HL-60 (cell line): ENCODE results near the gene EXOC8.

Experiments
- DNase-seq, 2 experiments: peaks; one replicate each; pipeline ENCODE4 v3.0.0-alpha.2; 2010 to 2020; ENCODE audit warnings: low read depth in 1 of 2, low spot score in 1 of 2
- H3K27ac ChIP-seq: fragments of 250-450 bp; sonication (Bioruptor Pico); replicated peaks from 2 replicates; pipeline ENCODE4 v1.5.1; 2020; ENCODE audit warnings: mild to moderate bottlenecking, moderate library complexity
- H3K27me3 ChIP-seq: fragments of 250-450 bp; sonication (Bioruptor Pico); 2 replicates; pipeline ENCODE4 v1.5.1; 2021; ENCODE audit warnings: mild to moderate bottlenecking, moderate library complexity; ENCODE audit not compliant: insufficient read depth, poor library complexity, severe bottlenecking
- H3K4me3 ChIP-seq: replicated peaks from 2 replicates; pipeline ENCODE4 v1.5.1; 2011; ENCODE audit warnings: mild to moderate bottlenecking, control low read depth, low read length; ENCODE audit not compliant: insufficient read depth
- CTCF ChIP-seq: IDR thresholded peaks from one replicate; pipeline ENCODE4 v1.5.1; 2011; ENCODE audit warnings: low read length, control low read depth, inconsistent platforms; ENCODE audit not compliant: insufficient read depth
- GABPA ChIP-seq: IDR thresholded peaks from 2 replicates; pipeline ENCODE4 v1.6.1; 2012; ENCODE audit warnings: low read depth
- POLR2AphosphoS5 ChIP-seq: IDR thresholded peaks from 2 replicates; pipeline ENCODE4 v1.6.1; 2012; ENCODE audit warnings: low read depth
- REST ChIP-seq: IDR thresholded peaks from 2 replicates; pipeline ENCODE4 v1.6.1; 2012; ENCODE audit warnings: low read depth; ENCODE audit not compliant: insufficient replicate concordance
- SPI1 ChIP-seq: IDR thresholded peaks from 2 replicates; pipeline ENCODE4 v1.6.1; 2012; ENCODE audit warnings: low read depth, mild to moderate bottlenecking, borderline replicate concordance

EXOC8 gene

GRCh38 chr1:231310391-231310934 lies 27.2 kb downstream of the EXOC8 start:
- H3K4me3 ChIP-seq, result no peak overlapping the region
- no peak for DNase-seq
- no peak overlapping the region for H3K27ac ChIP-seq
- no peaks in the 10 kb centered on the region for H3K27me3 ChIP-seq
- no peak for TF ChIP-seq POLR2AphosphoS5
- TF ChIP-seq GABPA, result no peak
- TF ChIP-seq CTCF, result no peak
- TF ChIP-seq SPI1, result no peak
- TF ChIP-seq REST, result no peak

GRCh38 chr1:231301990-231302389 lies 35.7 kb downstream of the EXOC8 start:
- Histone ChIP-seq H3K27me3 (no peaks in the 10 kb centered on the region), H3K4me3 (no peak overlapping the region), H3K27ac (no peak overlapping the region)
- TF ChIP-seq CTCF, result no peak
- no peak for TF ChIP-seq REST
- TF ChIP-seq GABPA, result no peak
- TF ChIP-seq POLR2AphosphoS5, result no peak
- TF ChIP-seq SPI1, result no peak
- DNase-seq, result no peak

- no peaks in the 10 kb centered on the region for H3K27me3 ChIP-seq
- H3K4me3 ChIP-seq, result no peak overlapping the region
- H3K27ac ChIP-seq, result no peak overlapping the region
- TF ChIP-seq SPI1 (no peak), CTCF (no peak), POLR2AphosphoS5 (no peak), REST (no peak), GABPA (no peak)
- no peak for DNase-seq
Measured at GRCh38 chr1:231295938-231296337, 41.7 kb downstream of the EXOC8 start.
